ENCODE measurements around the gene SAYSD1. TPM values are rescaled to one million over a fixed set of nuclear protein-coding genes. Genes with fewer than 3 reads are reported as not detected.
A peak's percentile ranks its signal among the peaks of the same experiment; 100 is the strongest.

The SAYSD1 gene
- total RNA-seq, 1 donor from 2014 or later = 15.0 TPM

DNA sequence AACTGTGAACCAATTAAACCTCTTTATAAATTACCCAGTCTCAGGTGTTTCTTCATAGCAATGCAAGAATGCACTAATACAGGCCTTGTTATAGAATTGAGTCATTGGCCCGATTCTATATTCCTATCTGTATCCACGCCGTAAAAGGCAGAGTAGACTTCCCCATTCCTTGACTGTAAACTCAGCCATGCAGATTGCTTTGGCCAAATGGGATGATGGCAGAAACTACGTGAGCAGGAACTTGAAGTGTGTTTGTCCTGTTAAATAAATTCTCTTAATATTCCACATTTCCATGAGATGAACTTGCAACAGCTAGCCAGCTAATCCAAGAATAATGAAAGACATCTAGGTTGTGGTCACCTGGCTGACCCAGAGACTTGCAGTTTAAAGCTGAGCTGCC is 3.9 kb upstream of the SAYSD1 start:
- H3K4me3 Mint-ChIP-seq = no peak overlapping the region
- TF ChIP-seq, protein P1, sequence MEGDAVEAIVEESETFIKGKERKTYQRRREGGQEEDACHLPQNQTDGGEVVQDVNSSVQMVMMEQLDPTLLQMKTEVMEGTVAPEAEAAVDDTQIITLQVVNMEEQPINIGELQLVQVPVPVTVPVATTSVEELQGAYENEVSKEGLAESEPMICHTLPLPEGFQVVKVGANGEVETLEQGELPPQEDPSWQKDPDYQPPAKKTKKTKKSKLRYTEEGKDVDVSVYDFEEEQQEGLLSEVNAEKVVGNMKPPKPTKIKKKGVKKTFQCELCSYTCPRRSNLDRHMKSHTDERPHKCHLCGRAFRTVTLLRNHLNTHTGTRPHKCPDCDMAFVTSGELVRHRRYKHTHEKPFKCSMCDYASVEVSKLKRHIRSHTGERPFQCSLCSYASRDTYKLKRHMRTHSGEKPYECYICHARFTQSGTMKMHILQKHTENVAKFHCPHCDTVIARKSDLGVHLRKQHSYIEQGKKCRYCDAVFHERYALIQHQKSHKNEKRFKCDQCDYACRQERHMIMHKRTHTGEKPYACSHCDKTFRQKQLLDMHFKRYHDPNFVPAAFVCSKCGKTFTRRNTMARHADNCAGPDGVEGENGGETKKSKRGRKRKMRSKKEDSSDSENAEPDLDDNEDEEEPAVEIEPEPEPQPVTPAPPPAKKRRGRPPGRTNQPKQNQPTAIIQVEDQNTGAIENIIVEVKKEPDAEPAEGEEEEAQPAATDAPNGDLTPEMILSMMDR (conservative IDR thresholded peaks at IDR 0.05) = no peak
- H3K9me3 Mint-ChIP-seq = no peaks in the 10 kb centered on the region
- peaks cover 16% of the 10 kb centered on the region for H3K27me3 Mint-ChIP-seq
- no peaks in the 10 kb centered on the region for H3K36me3 Mint-ChIP-seq
- H3K4me1 Mint-ChIP-seq (ENCODE audit: unreplicated experiment) = peaks cover 5% of the 10 kb centered on the region
- no peak overlapping the region for H3K27ac Mint-ChIP-seq
- DNase-seq (ENCODE audit: extremely low spot score, unreplicated experiment) = no peak

DNA sequence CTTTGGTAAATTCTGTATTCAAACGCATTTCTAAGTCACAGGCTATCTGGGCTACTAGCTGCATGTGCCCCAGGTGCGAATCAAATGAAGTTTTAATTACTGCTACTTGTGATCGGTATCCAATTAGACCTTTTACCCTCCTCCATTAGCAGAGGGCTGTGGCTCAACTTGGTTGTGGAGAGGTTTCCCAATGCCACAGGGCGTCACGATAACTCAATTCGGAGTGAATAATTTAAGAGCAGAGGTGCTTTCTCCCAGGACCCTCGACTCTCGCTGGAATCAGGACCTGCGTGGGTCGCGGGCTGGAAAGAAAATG is 640 bp downstream of the SAYSD1 start:
- Mint-ChIP-seq H3K27ac (peak overlapping the region; percentile 86), H3K9me3 (no peaks in the 10 kb centered on the region), H3K27me3 (peaks cover 3% of the 10 kb centered on the region), H3K36me3 (peaks cover 11% of the 10 kb centered on the region), H3K4me3 (peak overlapping the region; percentile 97), H3K4me1 (ENCODE audit: unreplicated experiment) (peaks cover 10% of the 10 kb centered on the region)
- no peak for DNase-seq (ENCODE audit: extremely low spot score, unreplicated experiment)
- TF ChIP-seq, protein P1 (conservative IDR thresholded peaks at IDR 0.05) = peak; percentile 17

DNA sequence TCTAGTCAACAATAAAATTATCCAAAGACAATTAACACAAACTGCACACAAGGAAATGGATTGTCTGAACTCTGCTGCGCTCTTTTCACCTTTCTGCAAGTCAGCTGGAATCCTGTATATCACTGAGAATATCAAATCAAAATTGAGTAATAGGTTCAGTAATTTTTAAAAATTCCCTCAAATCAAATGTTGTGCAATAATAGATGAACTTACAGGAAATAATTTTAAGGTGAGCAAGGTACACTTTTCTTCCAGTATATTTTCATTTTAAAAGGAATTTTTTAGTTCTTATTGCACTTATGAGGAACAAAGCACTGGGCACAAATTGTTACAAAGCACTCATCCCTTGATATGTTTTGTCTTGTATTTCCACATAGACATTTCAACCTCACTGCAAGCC is 1.2 kb downstream of the SAYSD1 start:
- H3K36me3 Mint-ChIP-seq = peaks cover 14% of the 10 kb centered on the region

DNA sequence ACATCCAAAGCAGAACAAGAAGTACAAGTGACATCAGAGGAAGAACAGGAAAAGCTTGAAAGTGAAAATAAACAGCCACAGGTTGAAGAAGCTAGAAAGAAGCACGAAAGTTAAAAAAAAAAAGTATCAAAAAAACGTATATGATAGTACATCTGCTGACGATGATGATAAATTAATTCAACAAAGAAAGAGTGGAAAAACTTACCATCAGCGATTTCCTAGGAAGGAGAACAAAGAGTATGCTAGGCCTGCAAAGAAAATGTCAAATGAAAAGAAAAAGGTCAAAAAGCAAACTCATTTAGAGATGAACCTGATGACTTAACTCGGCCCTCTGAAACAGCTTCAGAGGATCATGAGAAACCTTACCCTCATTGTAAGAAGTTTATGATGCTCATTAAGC is 3.7 kb downstream of the SAYSD1 start:
- H3K27ac Mint-ChIP-seq = no peak overlapping the region
- peaks cover 10% of the 10 kb centered on the region for H3K4me1 Mint-ChIP-seq (ENCODE audit: unreplicated experiment)
- DNase-seq (ENCODE audit: extremely low spot score, unreplicated experiment) = no peak
- TF ChIP-seq, protein P1 (conservative IDR thresholded peaks at IDR 0.05) = no peak
- H3K36me3 Mint-ChIP-seq = peaks cover 20% of the 10 kb centered on the region
- H3K4me3 Mint-ChIP-seq = no peak overlapping the region
- H3K9me3 Mint-ChIP-seq = no peaks in the 10 kb centered on the region
- H3K27me3 Mint-ChIP-seq = no peaks in the 10 kb centered on the region

More for the DNA sequence above, 1.2 kb downstream of the SAYSD1 start:
- TF ChIP-seq, protein P1 (conservative IDR thresholded peaks at IDR 0.05) = no peak
- H3K4me3 Mint-ChIP-seq = peak overlapping the region; percentile 97
- no peak for DNase-seq (ENCODE audit: extremely low spot score, unreplicated experiment)
- peaks cover 3% of the 10 kb centered on the region for H3K27me3 Mint-ChIP-seq
- H3K4me1 Mint-ChIP-seq (ENCODE audit: unreplicated experiment) = peaks cover 10% of the 10 kb centered on the region
- no peaks in the 10 kb centered on the region for H3K9me3 Mint-ChIP-seq
- H3K27ac Mint-ChIP-seq = peak overlapping the region; percentile 86

DNA sequence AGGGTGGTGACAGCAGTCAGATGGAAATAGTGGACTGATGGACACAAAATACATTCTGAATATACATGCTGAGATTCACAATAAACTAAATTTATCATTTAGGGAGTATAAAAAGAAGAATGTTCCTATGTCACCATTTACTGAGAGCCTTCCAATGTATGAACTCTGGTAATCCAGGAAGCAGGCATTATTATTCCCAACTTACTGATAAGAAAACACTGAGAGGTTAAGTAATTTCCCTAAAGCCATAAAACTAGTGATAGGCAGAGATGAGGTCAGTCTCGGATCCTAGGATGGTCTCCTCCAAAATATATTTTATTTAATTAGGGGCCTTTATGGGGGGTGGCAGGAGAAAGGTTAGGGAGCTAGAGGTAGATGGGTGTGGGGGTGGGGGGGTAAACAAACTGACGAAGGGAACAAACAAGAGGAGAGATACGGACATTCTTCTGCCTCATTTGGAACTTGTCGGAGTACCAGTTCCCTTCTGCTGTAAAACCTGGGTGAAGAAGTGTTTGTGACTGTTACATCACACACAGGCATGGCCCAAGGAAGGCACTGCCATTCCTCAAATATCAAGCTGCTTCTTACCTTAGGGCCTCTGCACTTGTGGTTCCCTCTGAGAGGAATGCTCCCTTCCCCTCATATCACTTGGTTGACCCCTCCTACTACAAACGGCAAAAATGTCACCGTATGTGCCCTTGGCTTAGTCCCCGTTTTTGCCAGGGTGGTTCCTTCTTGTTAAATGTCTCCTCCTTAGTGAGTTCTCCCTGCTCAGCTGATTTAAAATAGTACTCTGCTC is 6.7 kb downstream of the SAYSD1 start:
- Mint-ChIP-seq H3K27ac (no peak overlapping the region), H3K4me1 (ENCODE audit: unreplicated experiment) (no peaks in the 10 kb centered on the region)

More for the DNA sequence above, 6.7 kb downstream of the SAYSD1 start:
- TF ChIP-seq, protein P1 (conservative IDR thresholded peaks at IDR 0.05) = no peak
- Mint-ChIP-seq H3K9me3 (no peaks in the 10 kb centered on the region), H3K27me3 (no peaks in the 10 kb centered on the region), H3K36me3 (peaks cover 32% of the 10 kb centered on the region), H3K4me3 (no peak overlapping the region)
- DNase-seq (ENCODE audit: extremely low spot score, unreplicated experiment) = no peak
